ENCODE measurements around the gene C17orf50. TPM values are rescaled to one million over a fixed set of nuclear protein-coding genes. Genes with fewer than 3 reads are reported as not detected.

C17orf50 gene
- total RNA-seq, 6 experiments from 2014 or later, result not detected

GRCh38 chr17:35773129-35773528, 12.4 kb downstream of the C17orf50 start:
- Histone ChIP-seq H3K4me3 (no peak overlapping the region), H3K36me3 (no peaks in the 10 kb centered on the region), H3K27me3 (no peaks in the 10 kb centered on the region), H3K4me1 (peaks cover 0 to 9% (median 2%) of the 10 kb centered on the region in 4 donors), H3K27ac (no peak overlapping the region), H3K9me3 (no peaks in the 10 kb centered on the region)
- ATAC-seq, result no peak
- no peak for DNase-seq
- no CpG with 5 or more reads among the region's 20 CpGs for WGBS (ENCODE audit: insufficient coverage, low coverage, low lambda C conversion rate, missing lambda C conversion rate)
- intact Hi-C loops (cut with DNase I), result no loop called here
- no peak for TF ChIP-seq CTCF (IDR thresholded peaks at IDR 0.05)
- no peak for TF ChIP-seq POLR2A (IDR thresholded peaks at IDR 0.05)

GRCh38 chr17:35773679-35774425, 13.2 kb downstream of the C17orf50 start:
- DNase-seq (no peak), ATAC-seq (no peak)
- intact Hi-C loops (cut with DNase I), result no loop called here
- H3K27me3 ChIP-seq, result no peaks in the 10 kb centered on the region
- TF ChIP-seq POLR2A (IDR thresholded peaks at IDR 0.05) (no peak), CTCF (IDR thresholded peaks at IDR 0.05) (no peak)
- H3K4me1 ChIP-seq, result peaks cover 0 to 11% (median 5%) of the 10 kb centered on the region in 4 donors
- 55% methylated on average over 3 of the region's 10 CpGs for WGBS (ENCODE audit: insufficient coverage, low coverage, low lambda C conversion rate, missing lambda C conversion rate)
- no peak overlapping the region for H3K27ac ChIP-seq
- H3K4me3 ChIP-seq, result no peak overlapping the region
- H3K36me3 ChIP-seq, result no peaks in the 10 kb centered on the region
- no peaks in the 10 kb centered on the region for H3K9me3 ChIP-seq

GRCh38 chr17:35774499-35774898, 13.8 kb downstream of the C17orf50 start:
- no peak overlapping the region for H3K4me3 ChIP-seq
- TF ChIP-seq CTCF (IDR thresholded peaks at IDR 0.05) (no peak), POLR2A (IDR thresholded peaks at IDR 0.05) (no peak)
- DNase-seq (no peak), ATAC-seq (no peak)
- H3K27me3 ChIP-seq, result no peaks in the 10 kb centered on the region
- H3K36me3 ChIP-seq, result no peaks in the 10 kb centered on the region
- H3K27ac ChIP-seq, result no peak overlapping the region
- 51% methylated on average over 3 of the region's 5 CpGs for WGBS (ENCODE audit: insufficient coverage, low coverage, low lambda C conversion rate, missing lambda C conversion rate)
- H3K9me3 ChIP-seq, result no peaks in the 10 kb centered on the region
- intact Hi-C loops (cut with DNase I), result no loop called here
- H3K4me1 ChIP-seq, result peaks cover 0 to 11% (median 5%) of the 10 kb centered on the region in 4 donors

- DNase-seq (no peak), ATAC-seq (no peak)
- intact Hi-C loops (cut with DNase I), result no loop called here
- Histone ChIP-seq H3K36me3 (no peaks in the 10 kb centered on the region), H3K4me3 (no peak overlapping the region), H3K27ac (no peak overlapping the region), H3K4me1 (peaks cover 0 to 11% (median 5%) of the 10 kb centered on the region in 4 donors), H3K27me3 (no peaks in the 10 kb centered on the region), H3K9me3 (no peaks in the 10 kb centered on the region)
- TF ChIP-seq POLR2A (IDR thresholded peaks at IDR 0.05), result no peak
- TF ChIP-seq CTCF (IDR thresholded peaks at IDR 0.05), result no peak
- WGBS (ENCODE audit: insufficient coverage, low coverage, low lambda C conversion rate, missing lambda C conversion rate), result 67% methylated on average over 4 of the region's 5 CpGs
Measured at GRCh38 chr17:35775039-35775438, 14.4 kb downstream of the C17orf50 start.
